Muscle of arm (tissue), 14 donors: ENCODE measurements around the gene HLA-DRB5. TPM values are rescaled to one million over a fixed set of nuclear protein-coding genes. Genes with fewer than 3 reads are reported as not detected.
A peak's percentile ranks its signal among the peaks of the same experiment; 100 is the strongest.
"Not testable (repeated sequence)": the region's sequence is repeated elsewhere in the genome, so short reads cannot be mapped to it uniquely, and the experiment has no call there.

Experiments
- DNase-seq: peaks from one replicate; pipeline ENCODE4 v3.0.0-alpha.2; 2013
- long read RNA-seq, 11 donors: transcript quantifications; one replicate each; lab custom pipeline, GENCODE V29; 2026
- polyA plus RNA-seq, 12 donors: library from polyadenylated mRNA; unstranded; fragments of 120-200 nt; gene quantifications; one replicate each; pipeline ENCODE4 v1.2.1, GENCODE V29; 2013; ENCODE audit not compliant: insufficient read length in 12 of 12

HLA-DRB5 gene
- polyA plus RNA-seq: 1 to 10 TPM in 10 of 12 donors, not detected in 2; 1.1 to 8.5 (median 4.6) TPM
- long read RNA-seq, donor 1, partial matches to known transcripts: 5 of 5 reads
- long read RNA-seq, donor 1, other reads (novel, unspliced or antisense): 0 of 5 reads
- long read RNA-seq, donor 2, partial matches to known transcripts: 5 of 7 reads
- long read RNA-seq, donor 2, other reads (novel, unspliced or antisense): 0 of 7 reads
- long read RNA-seq, donor 3, partial matches to known transcripts: 0 of 1 reads
- long read RNA-seq, donor 3, other reads (novel, unspliced or antisense): 0 of 1 reads
- long read RNA-seq, donor 4: 0 reads
- long read RNA-seq, donor 5: 0 reads
- long read RNA-seq, donor 6: 0 reads
- long read RNA-seq, donor 7, partial matches to known transcripts: 0 of 1 reads
- long read RNA-seq, donor 7, other reads (novel, unspliced or antisense): 0 of 1 reads
- long read RNA-seq, donor 8: 0 reads
- long read RNA-seq, donor 9: 0 reads
- long read RNA-seq, donor 10: 0 reads
- long read RNA-seq, donor 11: 0 reads

- peak; percentile 4 for DNase-seq
These were observed at the start of gene HLA-DRB5 for GRCh38 chr6:32529697-32530430. TSS of gene HLA-DRB5 (minus strand) at chr6:32530287. CDS start at chr6:32530224, 63 bp downstream.

GRCh38 chr6:32578962-32579361, 48.9 kb upstream of the HLA-DRB5 start:
- no peak for DNase-seq

GRCh38 chr6:32577493-32577892, 47.4 kb upstream of the HLA-DRB5 start:
- not testable (repeated sequence) for DNase-seq

GRCh38 chr6:32576250-32576649, 46.2 kb upstream of the HLA-DRB5 start:
- no peak for DNase-seq

GRCh38 chr6:32570363-32570905, 40.3 kb upstream of the HLA-DRB5 start:
- DNase-seq: no peak

- no peak for DNase-seq
These were observed 38.5 kb upstream of the HLA-DRB5 start for GRCh38 chr6:32568561-32568960.

- no peak for DNase-seq
These were observed 36.9 kb upstream of the HLA-DRB5 start for GRCh38 chr6:32566957-32567356.

- DNase-seq: no peak
These were observed 35.4 kb upstream of the HLA-DRB5 start for GRCh38 chr6:32565511-32565910.

- no peak for DNase-seq
These were observed 32.9 kb upstream of the HLA-DRB5 start for GRCh38 chr6:32562940-32563339.

- DNase-seq: no peak
These were observed 29.7 kb upstream of the HLA-DRB5 start for GRCh38 chr6:32559747-32560146.

- DNase-seq: no peak
These were observed 28.5 kb upstream of the HLA-DRB5 start for GRCh38 chr6:32558426-32559057.

GRCh38 chr6:32554116-32554965, 24.3 kb upstream of the HLA-DRB5 start:
- DNase-seq: no peak

- no peak for DNase-seq
These were observed 23.1 kb upstream of the HLA-DRB5 start for GRCh38 chr6:32553037-32553742.

GRCh38 chr6:32551410-32551809, 21.3 kb upstream of the HLA-DRB5 start:
- DNase-seq: no peak

- DNase-seq: no peak
These were observed 9.8 kb upstream of the HLA-DRB5 start for GRCh38 chr6:32539839-32540238.

GRCh38 chr6:32530431-32530793, 325 bp upstream of the HLA-DRB5 start:
- not testable (repeated sequence) for DNase-seq

- no peak for DNase-seq
These were observed 7.6 kb downstream of the HLA-DRB5 start for GRCh38 chr6:32522302-32523047.

GRCh38 chr6:32519910-32520258, 10.2 kb downstream of the HLA-DRB5 start:
- no peak for DNase-seq

GRCh38 chr6:32519118-32519909, 10.8 kb downstream of the HLA-DRB5 start:
- no peak for DNase-seq
